GM21515 (cell line): ENCODE measurements around the gene SLC22A16.
"Not testable (repeated sequence)": the region's sequence is repeated elsewhere in the genome, so short reads cannot be mapped to it uniquely, and the experiment has no call there.

Experiments
- ATAC-seq: cut with Tn5 transposase; IDR thresholded peaks from one replicate; pipeline ENCODE4 v1.9.1; 2021; ENCODE audit not compliant: unreplicated experiment

The SLC22A16 gene

GRCh38 chr6:110476046-110476849 lies at the start of gene SLC22A16:
Gene SLC22A16 (minus strand): TSS chr6:110476613. CDS start chr6:110476574, 39 bp downstream.
- ATAC-seq = no peak

DNA sequence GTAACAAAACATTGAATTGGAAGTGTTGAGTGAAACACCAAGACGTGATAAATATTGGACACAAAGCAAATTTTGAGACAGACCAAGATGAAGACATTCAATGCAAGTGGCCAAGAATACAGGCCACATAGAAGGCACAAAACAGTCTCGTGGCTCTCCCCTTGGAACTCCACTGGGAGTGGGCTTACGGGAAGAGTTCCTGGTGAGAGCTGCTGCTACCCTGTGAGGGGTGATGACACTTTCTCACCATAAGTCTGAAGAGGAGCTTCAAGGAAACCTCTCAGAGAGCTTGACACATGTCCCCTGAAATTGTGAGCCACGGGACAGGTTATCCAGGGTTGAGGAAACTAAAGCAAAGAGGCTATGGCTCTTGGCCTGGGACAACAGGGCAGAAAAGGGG lies 48.6 kb upstream of the SLC22A16 start:
- ATAC-seq = no peak

DNA sequence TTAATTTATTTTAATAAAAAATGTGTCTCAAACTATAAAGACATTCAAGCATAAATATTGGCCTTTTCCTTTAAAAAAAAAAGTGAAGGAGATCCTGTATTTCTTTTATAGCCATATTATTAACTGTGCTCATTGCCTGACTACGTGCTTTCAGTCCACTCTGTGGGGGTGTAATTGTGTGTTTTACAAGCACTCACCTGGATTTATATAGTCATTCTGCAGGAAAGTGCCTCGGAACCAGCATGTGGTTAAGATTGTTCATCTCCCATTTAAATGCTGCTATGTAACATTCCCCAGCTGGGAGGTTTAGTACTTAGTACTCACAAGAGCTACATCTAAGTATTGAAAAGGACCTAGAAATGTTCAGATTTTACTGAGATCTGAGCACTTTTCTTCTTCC lies 47.9 kb upstream of the SLC22A16 start:
- no peak for ATAC-seq

GRCh38 chr6:110523451-110524021 lies 47.1 kb upstream of the SLC22A16 start:
- no peak for ATAC-seq

- no peak for ATAC-seq
These were observed 46.0 kb upstream of the SLC22A16 start for GRCh38 chr6:110522427-110522826.

DNA sequence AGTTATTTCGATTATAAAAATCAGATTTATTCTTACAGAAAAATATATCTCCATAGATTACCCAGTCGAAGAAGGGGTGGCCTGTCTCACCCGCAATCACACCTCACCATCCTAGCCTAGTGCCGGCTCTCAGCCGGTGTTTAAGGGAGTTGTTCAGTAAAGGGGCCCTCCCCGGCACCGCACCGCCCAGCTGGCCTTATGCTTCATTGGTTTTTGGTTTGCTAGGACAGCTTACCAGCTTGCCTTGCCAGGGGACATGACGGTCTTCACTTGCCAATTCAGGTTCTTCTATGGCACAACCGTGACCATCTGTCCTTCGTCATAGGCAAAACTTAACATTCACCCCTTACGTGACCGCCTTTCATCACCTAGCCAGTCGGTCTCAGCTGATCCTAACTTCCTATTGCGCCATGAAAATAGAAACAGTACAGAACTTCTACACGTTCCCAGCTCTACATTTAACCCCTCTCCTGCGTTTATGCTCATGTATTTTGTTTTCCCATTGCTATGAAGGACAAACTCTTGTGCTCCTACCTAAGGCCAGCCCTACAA lies 44.7 kb upstream of the SLC22A16 start:
- no peak for ATAC-seq

DNA sequence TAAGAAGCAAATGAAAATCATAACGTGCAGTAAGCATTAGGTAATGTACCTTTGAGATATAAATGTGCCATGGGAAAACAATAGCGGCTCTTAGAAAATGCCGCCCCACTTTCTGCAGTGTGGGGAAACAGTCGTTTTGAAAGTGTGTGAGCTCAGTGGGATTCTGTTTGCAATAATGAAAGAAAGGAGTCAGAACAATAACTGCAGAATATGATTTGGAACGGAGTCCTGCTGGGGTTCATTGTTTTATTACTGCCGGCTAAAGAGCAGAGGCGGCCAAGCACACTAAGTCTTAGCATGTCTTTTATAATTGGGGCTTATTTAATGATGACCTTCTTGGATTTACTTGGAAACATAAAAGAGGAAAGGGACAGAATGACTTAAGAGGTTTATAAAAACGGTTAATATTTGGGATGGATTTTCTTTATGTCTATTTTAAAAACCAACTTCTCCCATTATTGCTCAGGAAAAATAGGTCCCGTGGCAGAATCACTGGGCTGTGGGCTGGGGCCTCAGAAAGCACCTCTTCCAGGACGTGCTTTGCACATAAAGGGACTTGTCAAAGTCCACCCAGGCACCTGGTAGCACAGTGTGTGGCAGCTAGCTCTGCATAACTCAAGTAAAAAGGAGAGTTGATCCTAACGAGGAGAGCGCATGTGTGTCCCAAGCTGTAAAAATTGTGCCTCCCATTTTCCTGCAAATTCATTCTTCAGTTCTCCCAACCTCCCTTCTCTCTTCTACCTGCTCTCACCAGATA lies 44.0 kb upstream of the SLC22A16 start:
- no peak for ATAC-seq

DNA sequence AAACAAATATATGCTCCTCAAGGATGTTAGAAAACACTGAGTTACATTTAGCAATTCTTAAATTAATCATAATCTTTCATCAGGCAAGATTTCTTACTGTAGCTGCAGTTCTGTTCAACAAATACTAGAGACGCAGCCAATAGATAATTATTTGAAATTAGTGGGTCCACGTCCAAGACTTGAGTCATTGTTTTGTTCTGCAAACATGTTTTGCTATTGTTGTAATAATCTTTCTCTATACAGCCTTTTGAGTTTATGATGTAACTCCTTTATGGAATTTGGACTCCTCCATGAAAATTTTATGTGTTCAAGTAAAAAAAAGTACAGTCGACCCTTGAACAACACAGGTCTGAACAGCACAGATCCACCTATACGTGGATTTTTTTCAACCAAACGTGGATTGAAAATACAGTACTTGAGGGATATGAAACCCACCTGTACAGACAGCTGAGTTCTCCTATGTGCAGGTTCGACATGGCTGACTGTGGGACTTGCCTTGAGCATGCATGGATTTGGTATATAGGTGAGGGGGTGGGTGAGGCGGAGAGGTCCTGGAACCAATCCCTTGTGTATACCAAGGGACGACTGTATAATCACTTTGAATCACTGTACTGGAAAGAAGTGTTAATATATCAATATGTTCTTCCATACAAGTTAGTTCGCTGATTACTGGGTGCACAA lies 41.3 kb upstream of the SLC22A16 start:
- no peak for ATAC-seq

GRCh38 chr6:110517034-110517433 lies 40.6 kb upstream of the SLC22A16 start:
- no peak for ATAC-seq

- ATAC-seq = no peak
These were observed 38.4 kb upstream of the SLC22A16 start for GRCh38 chr6:110514818-110515217.

DNA sequence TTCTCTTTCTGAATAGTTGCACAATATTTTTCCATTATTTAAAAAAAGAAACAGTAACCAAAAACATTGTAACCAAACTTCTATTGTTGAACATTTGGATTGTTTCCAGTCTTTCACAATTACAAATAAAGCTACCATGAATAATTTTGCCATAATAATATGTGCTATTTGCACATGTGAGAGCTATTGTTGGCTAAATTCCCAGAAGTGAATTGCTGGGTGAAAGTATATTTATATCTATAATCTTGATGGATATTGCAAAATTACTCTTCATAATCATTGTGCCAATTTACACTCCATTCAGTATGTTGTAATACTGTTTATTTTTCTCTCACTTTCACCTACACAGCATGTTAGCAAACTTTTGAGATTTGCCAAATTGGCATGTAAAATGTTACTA lies 36.6 kb upstream of the SLC22A16 start:
- no peak for ATAC-seq

DNA sequence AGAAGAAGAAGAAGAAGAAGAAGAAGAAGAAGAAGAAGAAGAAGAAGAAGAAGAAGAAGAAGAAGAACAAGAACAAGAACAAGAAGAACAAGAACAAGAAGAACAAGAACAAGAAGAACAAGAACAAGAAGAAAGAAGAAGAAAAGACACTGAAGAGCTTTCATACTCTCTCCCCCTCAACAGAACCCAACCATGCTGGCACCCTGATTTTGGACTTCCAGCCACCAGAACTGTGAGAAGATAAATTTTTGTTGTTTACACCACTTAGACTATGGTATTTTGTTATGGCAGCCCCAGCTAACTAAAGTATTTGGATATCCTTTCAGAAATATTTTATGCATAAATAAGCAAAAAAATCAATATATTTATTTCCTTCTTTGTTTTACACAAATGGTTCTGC lies 36.1 kb upstream of the SLC22A16 start:
- ATAC-seq = not testable (repeated sequence)

GRCh38 chr6:110511401-110511800 lies 35.0 kb upstream of the SLC22A16 start:
- ATAC-seq = no peak

- no peak for ATAC-seq
These were observed 33.3 kb upstream of the SLC22A16 start for GRCh38 chr6:110509617-110510241.

DNA sequence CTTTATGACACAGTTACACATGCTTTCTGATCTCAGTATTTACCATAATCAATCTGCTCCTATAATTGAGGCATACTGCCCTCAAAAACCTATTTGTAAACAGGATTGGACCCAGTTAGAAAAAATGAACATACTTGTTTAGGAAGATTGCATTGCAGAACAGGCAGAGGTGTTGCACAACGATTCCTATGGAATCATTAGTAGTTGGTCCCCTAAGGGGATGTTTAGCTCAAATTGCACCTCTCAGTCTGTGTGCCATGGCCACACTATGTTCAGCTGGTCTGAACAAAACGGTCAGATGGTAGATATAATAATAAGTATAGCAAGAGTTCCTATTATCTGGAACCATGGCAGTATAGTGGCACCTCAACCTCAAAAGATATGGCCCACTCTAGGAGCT lies 28.5 kb upstream of the SLC22A16 start:
- not testable (repeated sequence) for ATAC-seq

- ATAC-seq = no peak
These were observed 19.5 kb upstream of the SLC22A16 start for GRCh38 chr6:110495949-110496348.

GRCh38 chr6:110493253-110493800 lies 16.9 kb upstream of the SLC22A16 start:
- no peak for ATAC-seq

GRCh38 chr6:110492584-110492983 lies 16.2 kb upstream of the SLC22A16 start:
- ATAC-seq = no peak

DNA sequence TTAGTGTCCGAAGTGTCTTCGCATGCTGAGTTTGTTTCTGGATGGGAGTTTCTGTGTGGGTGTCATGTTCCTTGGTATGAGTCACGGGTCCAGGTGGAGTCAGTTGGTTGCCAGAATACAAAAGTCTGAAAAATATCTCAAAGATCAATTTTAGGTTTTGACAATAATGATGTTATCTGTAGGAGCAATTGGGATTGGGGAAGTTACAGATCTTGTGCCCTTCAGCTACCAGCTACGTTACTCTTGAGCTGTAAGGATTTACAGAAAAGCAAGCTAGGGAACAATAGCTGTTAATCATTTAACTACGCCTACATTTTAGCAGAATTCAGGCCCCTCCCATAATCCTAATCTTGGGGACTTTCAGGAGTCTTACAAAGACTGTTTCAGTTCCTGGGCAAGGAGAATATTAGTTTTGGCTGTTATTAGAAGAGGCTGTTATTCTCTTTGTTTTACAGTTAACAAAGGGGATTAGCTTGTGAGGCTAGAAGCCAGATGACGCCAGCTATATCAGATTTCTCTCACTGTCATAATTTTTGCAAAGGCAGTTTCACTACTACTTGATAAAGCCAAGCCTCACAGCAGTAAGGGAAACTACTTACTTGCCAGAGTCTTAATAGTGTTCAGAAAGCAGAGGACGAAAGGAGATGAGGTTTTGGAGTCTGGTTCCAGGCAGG lies 15.4 kb upstream of the SLC22A16 start:
- ATAC-seq = no peak

DNA sequence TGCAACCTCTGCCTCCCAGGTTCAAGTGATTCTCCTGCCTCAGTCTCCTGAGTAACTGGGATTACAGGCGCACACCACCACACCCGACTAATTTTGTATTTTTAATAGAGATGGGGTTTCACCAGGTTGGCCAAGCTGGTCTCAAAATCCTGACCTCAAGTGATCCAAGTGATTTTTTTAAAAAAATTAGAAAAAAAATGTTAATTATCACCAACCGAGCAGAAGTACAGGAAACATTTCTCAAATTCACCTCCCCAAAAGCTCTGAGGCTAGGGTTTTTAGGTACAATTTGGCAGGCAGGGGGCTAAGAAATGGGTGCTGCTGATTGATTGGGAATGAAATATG lies 14.9 kb upstream of the SLC22A16 start:
- ATAC-seq = no peak
